Measurements from ENCODE around the gene NOC3L.

DNA sequence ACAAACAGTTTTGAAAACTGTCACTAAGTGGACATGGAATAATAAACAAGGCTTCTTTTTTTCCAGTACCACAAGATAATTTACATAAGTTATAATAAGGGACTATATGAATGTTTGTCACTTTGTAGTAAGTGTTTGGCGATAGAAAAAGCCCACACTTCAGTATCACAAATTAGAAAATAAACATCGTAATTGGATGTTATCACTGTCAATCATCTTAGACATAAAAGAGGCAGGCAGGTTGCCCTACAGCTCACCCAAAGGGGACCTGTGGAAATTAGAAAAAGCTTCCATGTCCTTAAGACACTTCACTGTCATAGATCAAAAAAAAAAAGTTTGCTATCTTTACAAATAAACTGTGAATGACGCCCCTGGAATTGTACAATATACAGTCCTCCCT, 3.6 kb upstream of the NOC3L start:
- TF ChIP-seq, protein P1, sequence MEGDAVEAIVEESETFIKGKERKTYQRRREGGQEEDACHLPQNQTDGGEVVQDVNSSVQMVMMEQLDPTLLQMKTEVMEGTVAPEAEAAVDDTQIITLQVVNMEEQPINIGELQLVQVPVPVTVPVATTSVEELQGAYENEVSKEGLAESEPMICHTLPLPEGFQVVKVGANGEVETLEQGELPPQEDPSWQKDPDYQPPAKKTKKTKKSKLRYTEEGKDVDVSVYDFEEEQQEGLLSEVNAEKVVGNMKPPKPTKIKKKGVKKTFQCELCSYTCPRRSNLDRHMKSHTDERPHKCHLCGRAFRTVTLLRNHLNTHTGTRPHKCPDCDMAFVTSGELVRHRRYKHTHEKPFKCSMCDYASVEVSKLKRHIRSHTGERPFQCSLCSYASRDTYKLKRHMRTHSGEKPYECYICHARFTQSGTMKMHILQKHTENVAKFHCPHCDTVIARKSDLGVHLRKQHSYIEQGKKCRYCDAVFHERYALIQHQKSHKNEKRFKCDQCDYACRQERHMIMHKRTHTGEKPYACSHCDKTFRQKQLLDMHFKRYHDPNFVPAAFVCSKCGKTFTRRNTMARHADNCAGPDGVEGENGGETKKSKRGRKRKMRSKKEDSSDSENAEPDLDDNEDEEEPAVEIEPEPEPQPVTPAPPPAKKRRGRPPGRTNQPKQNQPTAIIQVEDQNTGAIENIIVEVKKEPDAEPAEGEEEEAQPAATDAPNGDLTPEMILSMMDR (IDR thresholded peaks at IDR 0.05; ENCODE audit: insufficient read depth, low read depth, low read length): no peak
- TF ChIP-seq EZH2 (IDR thresholded peaks at IDR 0.05; ENCODE audit: insufficient read depth, low read length): no peak
